Fibroblast of peridontal ligament (primary cell): Measurements from ENCODE around the gene PTPRN2.
"Not testable (repeated sequence)": the region's sequence is repeated elsewhere in the genome, so short reads cannot be mapped to it uniquely, and the experiment has no call there.

Experiments used
- DNase-seq: peaks from one replicate; pipeline ENCODE4 v3.0.0-alpha.2; 2010; ENCODE audit errors: extremely low read depth

Gene PTPRN2

GRCh38 chr7:157850481-157851444 lies 736.9 kb downstream of the PTPRN2 start:
- no peak for DNase-seq

- DNase-seq, result no peak
These were observed 737.9 kb downstream of the PTPRN2 start for GRCh38 chr7:157849726-157850125.

GRCh38 chr7:157849341-157849596 lies 738.4 kb downstream of the PTPRN2 start:
- no peak for DNase-seq

- no peak for DNase-seq
These were observed 738.9 kb downstream of the PTPRN2 start for GRCh38 chr7:157848508-157849340.

GRCh38 chr7:157847756-157848487 lies 739.7 kb downstream of the PTPRN2 start:
- not testable (repeated sequence) for DNase-seq

GRCh38 chr7:157846746-157847145 lies 740.9 kb downstream of the PTPRN2 start:
- not testable (repeated sequence) for DNase-seq

GRCh38 chr7:157846271-157846670 lies 741.4 kb downstream of the PTPRN2 start:
- DNase-seq, result no peak

GRCh38 chr7:157845203-157845835 lies 742.3 kb downstream of the PTPRN2 start:
- DNase-seq, result no peak

GRCh38 chr7:157844611-157845010 lies 743.0 kb downstream of the PTPRN2 start:
- no peak for DNase-seq

- no peak for DNase-seq
These were observed 743.5 kb downstream of the PTPRN2 start for GRCh38 chr7:157844141-157844540.

GRCh38 chr7:157843336-157844140 lies 744.1 kb downstream of the PTPRN2 start:
- DNase-seq, result no peak

GRCh38 chr7:157841773-157842370 lies 745.8 kb downstream of the PTPRN2 start:
- no peak for DNase-seq

- no peak for DNase-seq
These were observed 746.5 kb downstream of the PTPRN2 start for GRCh38 chr7:157840914-157841772.

- DNase-seq, result no peak
These were observed 747.3 kb downstream of the PTPRN2 start for GRCh38 chr7:157840174-157840913.

GRCh38 chr7:157839672-157840167 lies 747.9 kb downstream of the PTPRN2 start:
- DNase-seq, result no peak

GRCh38 chr7:157839226-157839625 lies 748.4 kb downstream of the PTPRN2 start:
- DNase-seq, result no peak

- no peak for DNase-seq
These were observed 750.1 kb downstream of the PTPRN2 start for GRCh38 chr7:157837561-157837960.

- DNase-seq, result no peak
These were observed 750.6 kb downstream of the PTPRN2 start for GRCh38 chr7:157837047-157837446.
